Keratinocyte (primary cell): Measurements from ENCODE around the gene TNS1. TPM values are rescaled to one million over a fixed set of nuclear protein-coding genes. Genes with fewer than 3 reads are reported as not detected.

Experiments used
- DNase-seq: peaks from one replicate; pipeline ENCODE4 v3.0.0-alpha.2; 2011; ENCODE audit warnings: low read depth, missing footprints, low spot score
- FAIRE-seq: peaks from 2 replicates; lab custom pipeline; 2011; peaks lifted over from hg19 to GRCh38; lab: Jason Lieb, UNC
- H2AFZ ChIP-seq: 2 replicates; pipeline ENCODE4 v1.6.0; 2012; ENCODE audit warnings: low read length, control low read depth, inconsistent platforms; ENCODE audit not compliant: control insufficient read depth
- H3K27ac ChIP-seq: 2 replicates; pipeline ENCODE4 v1.5.1; 2011; ENCODE audit warnings: low read length; ENCODE audit not compliant: control insufficient read depth, insufficient read depth
- H3K27me3 ChIP-seq: 3 replicates; pipeline ENCODE4 v1.6.0; 2011; ENCODE audit warnings: low read length; ENCODE audit not compliant: control insufficient read depth, insufficient read depth; ENCODE audit errors: extremely low read depth
- H3K36me3 ChIP-seq, 2 experiments: 2 replicates in 1 of 2; 3 replicates in 1 of 2; pipeline ENCODE4 v1.5.1; 2011; ENCODE audit warnings: low read length in 2 of 2, mild to moderate bottlenecking in 1 of 2; ENCODE audit not compliant: control insufficient read depth in 2 of 2, insufficient read depth in 2 of 2; ENCODE audit errors: extremely low read depth in 1 of 2
- H3K4me1 ChIP-seq: 3 replicates; pipeline ENCODE4 v1.5.1; 2011; ENCODE audit warnings: low read length; ENCODE audit not compliant: control insufficient read depth, insufficient read depth; ENCODE audit errors: extremely low read depth
- H3K4me2 ChIP-seq: 3 replicates; pipeline ENCODE4 v1.6.0; 2011; ENCODE audit warnings: low read depth, low read length; ENCODE audit not compliant: control insufficient read depth, insufficient read depth; ENCODE audit errors: extremely low read depth
- H3K4me3 ChIP-seq, 3 experiments: fragments of 200-600 bp in 1 of 3; sonication (generic) in 1 of 3; 2 replicates in 2 of 3; 3 replicates in 1 of 3; pipeline ENCODE4 v1.5.1; 2011 to 2016; ENCODE audit warnings: low read length in 3 of 3, mild to moderate bottlenecking in 3 of 3, control low read depth in 2 of 3, inconsistent platforms in 1 of 3, low read depth in 1 of 3, mixed read lengths in 1 of 3, mixed run types in 1 of 3, moderate library complexity in 1 of 3; ENCODE audit not compliant: control insufficient read depth in 2 of 3, insufficient read depth in 2 of 3; ENCODE audit errors: extremely low read depth in 1 of 3
- H3K79me2 ChIP-seq: 2 replicates; pipeline ENCODE4 v1.6.0; 2012; ENCODE audit warnings: low read length; ENCODE audit not compliant: control insufficient read depth, insufficient read depth
- H3K9ac ChIP-seq: 3 replicates; pipeline ENCODE4 v1.6.0; 2011; ENCODE audit warnings: low read length; ENCODE audit not compliant: control insufficient read depth, insufficient read depth; ENCODE audit errors: extremely low read depth
- H3K9me1 ChIP-seq: 3 replicates; pipeline ENCODE4 v1.6.0; 2011; ENCODE audit warnings: low read length; ENCODE audit not compliant: control insufficient read depth, insufficient read depth; ENCODE audit errors: extremely low read depth
- H3K9me3 ChIP-seq: 2 replicates; pipeline ENCODE4 v1.5.1; 2012; ENCODE audit warnings: low read depth, low read length; ENCODE audit not compliant: control insufficient read depth
- H4K20me1 ChIP-seq: 3 replicates; pipeline ENCODE4 v1.6.0; 2011; ENCODE audit warnings: low read length; ENCODE audit not compliant: control insufficient read depth, insufficient read depth; ENCODE audit errors: extremely low read depth
- CTCF ChIP-seq, 3 experiments: IDR thresholded peaks in 1 of 3; conservative IDR thresholded peaks in 1 of 3; optimal IDR thresholded peaks in 1 of 3; 2 replicates in 2 of 3; 3 replicates in 1 of 3; pipeline versions ENCODE3 to v1.5.1; 2011; ENCODE audit warnings: low read length in 3 of 3, mild to moderate bottlenecking in 3 of 3, moderate library complexity in 2 of 3, control low read depth in 1 of 3, inconsistent platforms in 1 of 3; ENCODE audit not compliant: insufficient read depth in 2 of 3; ENCODE audit errors: extremely low read depth in 1 of 3
- EZH2 ChIP-seq: IDR thresholded peaks from one replicate; pipeline ENCODE4 v1.6.1; 2012; ENCODE audit warnings: inconsistent platforms, mild to moderate bottlenecking, low read length, moderate library complexity
- dilution Hi-C: fragments of 300-500 bp; cut with MboI; formaldehyde crosslinking; loops from one replicate; pipeline ENCODE4 v1.7.0; 2020; ENCODE audit warnings: low sequenced_read_pairs; ENCODE audit not compliant: extremely low pct_ligation_motif_present
- polyA plus RNA-seq, 5 experiments: library from polyadenylated mRNA; depleted of rRNA in 3 of 5; stranded (reverse) in 3 of 5; stranded (forward) in 1 of 5; unstranded in 1 of 5; fragments of >200 nt; gene quantifications; 1 replicate in 1 of 5; 2 replicates in 3 of 5; 3 replicates in 1 of 5; pipeline versions ENCODE4 v1.2.1 to v1.2.3, GENCODE V29; 2011 to 2012; ENCODE audit warnings: missing spikeins in 2 of 5, low read depth in 1 of 5, low replicate concordance in 1 of 5

The TNS1 gene
- polyA plus RNA-seq, 1 donor (not counting 4 experiments of a cell fraction or from before 2014, with no cell fraction given): 2.5 TPM

- Histone ChIP-seq H3K27ac (no peak overlapping the region), H2AFZ (no peak overlapping the region), H3K9me1 (no peaks in the 10 kb centered on the region), H3K9ac (no peak overlapping the region), H3K4me2 (no peak overlapping the region), H3K4me1 (peaks cover 12% of the 10 kb centered on the region), H3K27me3 (no peaks in the 10 kb centered on the region), H3K4me3 (no peak overlapping the region), H3K36me3 (no peaks in the 10 kb centered on the region), H4K20me1 (peaks cover 7% of the 10 kb centered on the region), H3K9me3 (no peaks in the 10 kb centered on the region), H3K79me2 (no peaks in the 10 kb centered on the region)
- dilution Hi-C loops: no loop called here
- FAIRE-seq (no peak), DNase-seq (no peak)
- no peak for TF ChIP-seq CTCF (optimal IDR thresholded peaks at IDR 0.05 in 1 of 3, IDR thresholded peaks at IDR 0.05 in 1 of 3, conservative IDR thresholded peaks at IDR 0.05 in 1 of 3; ENCODE audit: extremely low read depth in 1 of 3, insufficient read depth in 2 of 3, low read length in 3 of 3)
- TF ChIP-seq EZH2: no peak
Measured at GRCh38 chr2:217987391-217987790, 15.4 kb downstream of the TNS1 start.

- dilution Hi-C loops: no loop called here
- Histone ChIP-seq H3K9ac (no peak overlapping the region), H3K4me1 (peaks cover 12% of the 10 kb centered on the region), H3K27ac (no peak overlapping the region), H2AFZ (no peak overlapping the region), H3K4me2 (no peak overlapping the region), H3K9me1 (no peaks in the 10 kb centered on the region), H3K4me3 (no peak overlapping the region), H4K20me1 (peaks cover 7% of the 10 kb centered on the region), H3K9me3 (no peaks in the 10 kb centered on the region), H3K79me2 (no peaks in the 10 kb centered on the region), H3K27me3 (no peaks in the 10 kb centered on the region), H3K36me3 (no peaks in the 10 kb centered on the region)
- DNase-seq (no peak), FAIRE-seq (no peak)
- TF ChIP-seq CTCF (optimal IDR thresholded peaks at IDR 0.05 in 1 of 3, IDR thresholded peaks at IDR 0.05 in 1 of 3, conservative IDR thresholded peaks at IDR 0.05 in 1 of 3; ENCODE audit: extremely low read depth in 1 of 3, insufficient read depth in 2 of 3, low read length in 3 of 3) (no peak), EZH2 (no peak)
Measured at GRCh38 chr2:217986256-217986961, 16.4 kb downstream of the TNS1 start.
